ENCODE data around the gene TMEM176A. TPM values are rescaled to one million over a fixed set of nuclear protein-coding genes. Genes with fewer than 3 reads are reported as not detected.

Gene TMEM176A
- total RNA-seq, 6 experiments from 2014 or later: not detected

GRCh38 chr7:150824379-150825177 is 24.0 kb downstream of the TMEM176A start:
- DNase-seq: no peak
- peaks cover 2% of the 10 kb centered on the region for H3K27me3 Mint-ChIP-seq (ENCODE audit: insufficient read depth)
- no peaks in the 10 kb centered on the region for H3K4me1 Mint-ChIP-seq (ENCODE audit: low read depth)
- H3K9me3 Mint-ChIP-seq: no peaks in the 10 kb centered on the region; the same call in 1 of the 2 replicates
- no peaks in the 10 kb centered on the region for H3K36me3 Mint-ChIP-seq (ENCODE audit: low read depth)
- H3K27ac Mint-ChIP-seq: no peak overlapping the region
- H3K4me3 Mint-ChIP-seq: no peak overlapping the region
- no peak for TF ChIP-seq CTCF (IDR thresholded peaks at IDR 0.05)

- no peaks in the 10 kb centered on the region for H3K4me1 Mint-ChIP-seq (ENCODE audit: low read depth)
- no peaks in the 10 kb centered on the region; the same call in 1 of the 2 replicates for H3K9me3 Mint-ChIP-seq
- peaks cover 2% of the 10 kb centered on the region for H3K27me3 Mint-ChIP-seq (ENCODE audit: insufficient read depth)
- TF ChIP-seq CTCF (IDR thresholded peaks at IDR 0.05): no peak
- H3K27ac Mint-ChIP-seq: no peak overlapping the region
- no peaks in the 10 kb centered on the region for H3K36me3 Mint-ChIP-seq (ENCODE audit: low read depth)
- DNase-seq: no peak
- no peak overlapping the region for H3K4me3 Mint-ChIP-seq
These were observed 25.7 kb downstream of the TMEM176A start for GRCh38 chr7:150826061-150826849.

- Mint-ChIP-seq H3K36me3 (ENCODE audit: low read depth) (no peaks in the 10 kb centered on the region), H3K9me3 (no peaks in the 10 kb centered on the region; the same call in 1 of the 2 replicates), H3K4me3 (no peak overlapping the region), H3K4me1 (ENCODE audit: low read depth) (no peaks in the 10 kb centered on the region), H3K27me3 (ENCODE audit: insufficient read depth) (peaks cover 2% of the 10 kb centered on the region), H3K27ac (no peak overlapping the region)
- no peak for TF ChIP-seq CTCF (IDR thresholded peaks at IDR 0.05)
- DNase-seq: no peak
These were observed 27.8 kb downstream of the TMEM176A start for GRCh38 chr7:150828384-150828783.

- no peak for DNase-seq
- Mint-ChIP-seq H3K27ac (no peak overlapping the region), H3K27me3 (ENCODE audit: insufficient read depth) (peaks cover 2% of the 10 kb centered on the region), H3K9me3 (no peaks in the 10 kb centered on the region; the same call in 1 of the 2 replicates), H3K36me3 (ENCODE audit: low read depth) (no peaks in the 10 kb centered on the region), H3K4me3 (no peak overlapping the region), H3K4me1 (ENCODE audit: low read depth) (no peaks in the 10 kb centered on the region)
- TF ChIP-seq CTCF (IDR thresholded peaks at IDR 0.05): no peak
These were observed 28.9 kb downstream of the TMEM176A start for GRCh38 chr7:150829426-150829825.

- no peaks in the 10 kb centered on the region for H3K4me1 Mint-ChIP-seq (ENCODE audit: low read depth)
- DNase-seq: no peak
- no peaks in the 10 kb centered on the region for H3K36me3 Mint-ChIP-seq (ENCODE audit: low read depth)
- TF ChIP-seq CTCF (IDR thresholded peaks at IDR 0.05): no peak
- no peaks in the 10 kb centered on the region; the same call in none of the 2 replicates for H3K27me3 Mint-ChIP-seq (ENCODE audit: insufficient read depth)
- no peak overlapping the region for H3K4me3 Mint-ChIP-seq
- H3K9me3 Mint-ChIP-seq: no peaks in the 10 kb centered on the region; the same call in 1 of the 2 replicates
- H3K27ac Mint-ChIP-seq: no peak overlapping the region
These were observed 30.4 kb downstream of the TMEM176A start for GRCh38 chr7:150830937-150831336.
